Nephron (organoid): ENCODE results near the gene ASTN2.

Source experiments
- H3K27ac Mint-ChIP-seq, 3 experiments: 2 replicates each; pipeline ENCODE4 v1.8.0; 2020; ENCODE audit warnings: mixed read lengths in 3 of 3, mild to moderate bottlenecking in 2 of 3, moderate library complexity in 1 of 3
- H3K27me3 Mint-ChIP-seq: 2 replicates; pipeline ENCODE4 v1.8.0; 2021; ENCODE audit warnings: low read depth, mild to moderate bottlenecking, moderate library complexity, mixed read lengths
- H3K36me3 Mint-ChIP-seq: 2 replicates; pipeline ENCODE4 v1.8.0; 2020; ENCODE audit warnings: low read depth, mixed read lengths
- H3K4me1 Mint-ChIP-seq: 2 replicates; pipeline ENCODE4 v1.8.0; 2020; ENCODE audit warnings: mixed read lengths
- H3K4me3 Mint-ChIP-seq, 3 experiments: 2 replicates each; pipeline ENCODE4 v1.8.0; 2020; ENCODE audit warnings: mild to moderate bottlenecking in 3 of 3, mixed read lengths in 3 of 3, moderate library complexity in 2 of 3
- H3K9me3 Mint-ChIP-seq: 2 replicates; pipeline ENCODE4 v1.8.0; 2020; ENCODE audit warnings: mixed read lengths
- CTCF ChIP-seq, 3 experiments: fragments of 200-600 bp; sonication (generic); IDR thresholded peaks; one replicate each; pipeline ENCODE4 v1.5.0; 2021; ENCODE audit warnings: antibody characterized with exemption in 3 of 3; ENCODE audit not compliant: unreplicated experiment in 3 of 3

Gene ASTN2

DNA sequence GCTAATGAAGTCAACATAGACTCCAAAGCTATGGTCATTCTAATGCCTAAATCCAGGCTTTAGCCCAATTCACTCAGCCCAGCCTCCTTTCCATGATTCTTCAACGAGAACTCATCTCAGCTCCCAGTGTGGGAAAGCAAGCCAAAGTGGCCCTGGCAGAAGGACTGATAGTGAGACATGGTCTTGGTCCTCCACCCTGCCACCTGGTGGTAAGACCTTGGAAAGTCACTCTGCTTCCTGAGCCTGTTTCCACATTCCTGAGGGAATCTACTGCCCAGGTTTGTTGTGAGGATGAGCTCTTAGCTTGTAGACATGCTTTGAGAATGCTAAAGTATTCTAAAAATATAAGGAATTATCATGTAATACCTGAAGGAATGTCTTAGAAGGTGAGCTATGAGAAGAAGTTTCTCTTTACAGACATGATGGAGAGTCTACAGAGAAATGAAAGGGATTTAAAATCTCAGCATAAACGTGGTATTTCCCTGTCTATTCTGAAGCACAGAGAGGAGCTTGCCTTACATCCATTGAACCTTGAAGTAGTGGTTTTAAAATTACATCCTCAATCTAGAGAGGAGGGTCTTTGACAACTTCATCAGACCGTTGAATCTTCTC, 554.2 kb downstream of the ASTN2 start:
- no peak overlapping the region for H3K4me3 Mint-ChIP-seq
- H3K36me3 Mint-ChIP-seq: no peaks in the 10 kb centered on the region
- no peaks in the 10 kb centered on the region for H3K9me3 Mint-ChIP-seq
- peaks cover 3% of the 10 kb centered on the region for H3K27me3 Mint-ChIP-seq
- no peak overlapping the region for H3K27ac Mint-ChIP-seq
- peaks cover 18% of the 10 kb centered on the region for H3K4me1 Mint-ChIP-seq
- peak; percentile 64 to 75 (median 66) for TF ChIP-seq CTCF (IDR thresholded peaks at IDR 0.05; ENCODE audit: unreplicated experiment in 3 of 3)

DNA sequence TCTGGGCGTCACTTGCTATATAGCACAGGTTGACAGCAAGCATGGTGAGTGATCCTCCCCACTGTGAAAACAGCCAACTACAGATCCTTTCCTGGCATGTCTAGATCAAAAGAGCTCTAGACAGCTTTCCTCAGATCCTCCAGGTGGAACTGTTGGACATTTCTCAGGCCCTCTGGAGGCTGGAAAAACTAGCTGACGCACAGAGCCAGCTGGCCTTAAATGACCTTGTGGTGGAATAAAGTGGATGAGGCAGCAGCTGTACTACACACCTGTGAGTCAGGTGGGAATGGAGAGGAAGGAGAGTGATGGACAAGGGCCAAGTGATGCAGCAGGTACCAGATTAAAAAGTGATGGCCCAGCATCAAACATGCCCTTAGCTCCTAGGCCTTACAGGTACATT, 555.1 kb downstream of the ASTN2 start:
- Mint-ChIP-seq H3K27ac (no peak overlapping the region), H3K27me3 (peaks cover 3% of the 10 kb centered on the region), H3K9me3 (no peaks in the 10 kb centered on the region), H3K36me3 (no peaks in the 10 kb centered on the region), H3K4me1 (peaks cover 18% of the 10 kb centered on the region), H3K4me3 (no peak overlapping the region)
- TF ChIP-seq CTCF (IDR thresholded peaks at IDR 0.05; ENCODE audit: unreplicated experiment in 3 of 3): no peak

- H3K4me3 Mint-ChIP-seq: no peak overlapping the region
- H3K27me3 Mint-ChIP-seq: peaks cover 4% of the 10 kb centered on the region
- no peak for TF ChIP-seq CTCF (IDR thresholded peaks at IDR 0.05; ENCODE audit: unreplicated experiment in 3 of 3)
- peaks cover 18% of the 10 kb centered on the region for H3K4me1 Mint-ChIP-seq
- H3K36me3 Mint-ChIP-seq: no peaks in the 10 kb centered on the region
- H3K27ac Mint-ChIP-seq: no peak overlapping the region
- no peaks in the 10 kb centered on the region for H3K9me3 Mint-ChIP-seq
These were observed 557.5 kb downstream of the ASTN2 start for GRCh38 chr9:116857321-116857720.

DNA sequence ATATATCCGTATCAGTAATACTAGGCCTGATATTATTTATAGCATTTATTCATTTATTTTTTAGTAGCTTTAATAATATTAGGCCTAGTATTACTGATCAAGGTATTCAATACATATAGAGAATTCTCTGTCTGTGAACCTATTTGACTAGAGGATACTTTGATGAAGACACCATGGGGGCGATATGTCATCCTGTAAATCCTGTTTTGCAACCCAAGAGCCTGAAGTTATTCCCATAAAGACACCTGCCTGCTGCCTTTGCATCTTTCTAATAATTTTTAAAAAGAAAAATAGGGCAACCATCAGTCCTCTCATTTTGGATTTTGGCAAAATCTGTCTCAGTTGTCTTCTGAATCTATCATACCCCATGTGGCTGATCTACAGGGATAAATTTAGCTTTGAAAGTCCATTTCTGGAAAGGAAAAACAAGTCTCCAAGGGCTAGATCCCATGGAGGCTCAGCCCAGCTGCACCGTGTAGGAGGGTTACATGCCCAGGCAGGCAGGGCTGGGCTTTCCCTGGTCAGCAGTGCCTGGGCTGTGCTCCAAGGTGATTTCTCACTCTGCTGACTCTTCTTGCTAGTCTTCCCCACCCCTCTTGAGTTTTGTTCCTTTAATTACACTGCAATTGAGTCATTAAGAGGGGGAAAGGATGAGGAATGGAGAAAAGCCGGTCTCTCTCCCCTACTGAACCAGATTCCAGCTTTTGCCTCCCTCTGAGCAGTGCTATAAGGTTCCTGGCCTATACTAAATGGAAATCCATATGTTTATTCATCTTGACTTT, 558.8 kb downstream of the ASTN2 start:
- Mint-ChIP-seq H3K4me1 (peaks cover 6% of the 10 kb centered on the region), H3K9me3 (no peaks in the 10 kb centered on the region), H3K36me3 (no peaks in the 10 kb centered on the region), H3K27me3 (peaks cover 4% of the 10 kb centered on the region), H3K4me3 (no peak overlapping the region), H3K27ac (no peak overlapping the region)
- TF ChIP-seq CTCF (IDR thresholded peaks at IDR 0.05; ENCODE audit: unreplicated experiment in 3 of 3): no peak

DNA sequence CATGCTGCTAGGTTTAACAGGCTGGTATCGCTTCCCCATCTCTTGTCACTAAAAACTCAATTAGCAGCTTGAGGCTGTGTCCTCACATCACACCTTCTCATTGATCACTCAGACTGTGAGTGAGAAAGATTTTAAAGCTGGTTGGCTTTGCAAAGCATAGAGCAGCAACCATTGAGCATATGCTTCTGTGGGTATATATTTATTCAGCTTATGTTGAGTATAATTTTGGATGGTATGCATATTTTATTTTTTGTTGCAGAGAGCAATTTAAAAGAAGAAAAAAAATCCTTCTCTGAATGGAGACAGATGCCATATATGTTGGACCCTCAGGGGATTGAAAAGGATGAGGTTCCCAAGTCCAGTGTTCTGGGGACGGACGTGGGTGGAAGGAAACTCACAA, 565.1 kb downstream of the ASTN2 start:
- H3K36me3 Mint-ChIP-seq: no peaks in the 10 kb centered on the region
- peaks cover 6% of the 10 kb centered on the region for H3K4me1 Mint-ChIP-seq
- no peak overlapping the region for H3K4me3 Mint-ChIP-seq
- TF ChIP-seq CTCF (IDR thresholded peaks at IDR 0.05; ENCODE audit: unreplicated experiment in 3 of 3): no peak
- H3K27ac Mint-ChIP-seq: no peak overlapping the region
- peaks cover 11% of the 10 kb centered on the region for H3K27me3 Mint-ChIP-seq
- no peaks in the 10 kb centered on the region for H3K9me3 Mint-ChIP-seq

- H3K9me3 Mint-ChIP-seq: no peaks in the 10 kb centered on the region
- peak overlapping the region in 2 of 3 experiments; percentile 4 to 7 for H3K27ac Mint-ChIP-seq
- peaks cover 15% of the 10 kb centered on the region for H3K4me1 Mint-ChIP-seq
- no peak for TF ChIP-seq CTCF (IDR thresholded peaks at IDR 0.05; ENCODE audit: unreplicated experiment in 3 of 3)
- no peaks in the 10 kb centered on the region for H3K36me3 Mint-ChIP-seq
- H3K4me3 Mint-ChIP-seq: peak overlapping the region in 1 of 3 experiments; percentile 14
- peaks cover 11% of the 10 kb centered on the region for H3K27me3 Mint-ChIP-seq
These were observed 570.2 kb downstream of the ASTN2 start for GRCh38 chr9:116844621-116845020.
